GM10266 (cell line): Measurements from ENCODE around the gene KMO.

ENCODE experiments used
- DNase-seq: peaks from one replicate; pipeline ENCODE4 v3.0.0; 2012; ENCODE audit errors: extremely low spot score
- TF ChIP-seq, protein P1 (sequence below): IDR thresholded peaks from 2 replicates; pipeline ENCODE4 v1.5.1; 2012; ENCODE audit warnings: mild to moderate bottlenecking, low read depth; ENCODE audit not compliant: control insufficient read depth, insufficient read depth; ENCODE audit errors: missing control alignments

Gene KMO

DNA sequence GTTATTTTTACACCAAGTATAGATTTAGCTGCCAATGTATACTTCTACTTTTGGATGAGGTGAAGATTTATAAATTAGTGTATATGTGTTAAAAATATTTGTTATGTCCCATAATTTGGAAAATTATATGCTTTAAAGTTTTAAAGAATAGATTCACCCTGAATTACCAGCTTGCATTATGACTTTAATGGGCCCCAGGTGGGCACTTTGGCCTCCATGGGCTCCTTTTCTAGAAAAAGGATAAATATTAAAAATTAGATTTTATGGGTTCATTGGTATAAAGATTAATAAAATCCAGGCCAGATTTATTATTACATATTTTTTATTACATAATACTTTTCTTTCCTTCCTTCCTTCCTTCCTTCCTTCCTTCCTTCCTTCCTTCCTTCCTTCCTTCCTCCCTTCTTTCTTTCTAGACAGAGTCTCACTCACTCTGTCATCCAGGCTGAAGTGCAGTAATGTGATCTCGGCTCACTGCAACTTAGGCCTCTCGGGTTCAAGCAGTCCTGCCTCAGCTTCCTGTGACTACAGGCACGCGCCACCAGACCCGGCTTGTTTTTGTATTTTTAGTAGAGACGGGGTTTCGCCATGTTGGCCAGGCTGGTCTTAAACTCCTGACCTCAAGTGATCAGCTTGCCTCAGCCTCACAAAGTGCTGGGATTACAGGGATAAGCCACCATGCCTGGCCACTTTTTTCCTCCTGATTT lies 21.9 kb downstream of the KMO start:
- no peak for DNase-seq
- TF ChIP-seq, protein P1, sequence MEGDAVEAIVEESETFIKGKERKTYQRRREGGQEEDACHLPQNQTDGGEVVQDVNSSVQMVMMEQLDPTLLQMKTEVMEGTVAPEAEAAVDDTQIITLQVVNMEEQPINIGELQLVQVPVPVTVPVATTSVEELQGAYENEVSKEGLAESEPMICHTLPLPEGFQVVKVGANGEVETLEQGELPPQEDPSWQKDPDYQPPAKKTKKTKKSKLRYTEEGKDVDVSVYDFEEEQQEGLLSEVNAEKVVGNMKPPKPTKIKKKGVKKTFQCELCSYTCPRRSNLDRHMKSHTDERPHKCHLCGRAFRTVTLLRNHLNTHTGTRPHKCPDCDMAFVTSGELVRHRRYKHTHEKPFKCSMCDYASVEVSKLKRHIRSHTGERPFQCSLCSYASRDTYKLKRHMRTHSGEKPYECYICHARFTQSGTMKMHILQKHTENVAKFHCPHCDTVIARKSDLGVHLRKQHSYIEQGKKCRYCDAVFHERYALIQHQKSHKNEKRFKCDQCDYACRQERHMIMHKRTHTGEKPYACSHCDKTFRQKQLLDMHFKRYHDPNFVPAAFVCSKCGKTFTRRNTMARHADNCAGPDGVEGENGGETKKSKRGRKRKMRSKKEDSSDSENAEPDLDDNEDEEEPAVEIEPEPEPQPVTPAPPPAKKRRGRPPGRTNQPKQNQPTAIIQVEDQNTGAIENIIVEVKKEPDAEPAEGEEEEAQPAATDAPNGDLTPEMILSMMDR = no peak

DNA sequence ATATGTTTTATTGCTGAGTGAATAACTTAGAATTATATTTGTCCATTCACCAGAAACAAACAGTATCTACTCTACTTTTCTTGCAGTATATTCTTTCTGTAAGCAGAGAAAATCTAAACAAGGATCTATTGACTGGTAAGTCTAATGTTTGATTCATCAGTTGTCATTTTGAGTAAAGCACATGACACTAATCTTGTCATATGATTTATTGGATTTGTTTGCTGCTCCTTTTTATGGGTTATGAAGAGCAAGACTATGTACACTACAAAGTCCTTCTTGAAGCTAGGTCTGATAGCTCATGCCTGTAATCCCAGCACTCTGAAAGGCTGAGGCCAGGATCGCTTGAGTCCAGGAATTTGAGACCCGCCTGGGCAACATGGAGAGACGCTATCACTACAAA lies 23.3 kb downstream of the KMO start:
- TF ChIP-seq, protein P1 = no peak
- DNase-seq = no peak

DNA sequence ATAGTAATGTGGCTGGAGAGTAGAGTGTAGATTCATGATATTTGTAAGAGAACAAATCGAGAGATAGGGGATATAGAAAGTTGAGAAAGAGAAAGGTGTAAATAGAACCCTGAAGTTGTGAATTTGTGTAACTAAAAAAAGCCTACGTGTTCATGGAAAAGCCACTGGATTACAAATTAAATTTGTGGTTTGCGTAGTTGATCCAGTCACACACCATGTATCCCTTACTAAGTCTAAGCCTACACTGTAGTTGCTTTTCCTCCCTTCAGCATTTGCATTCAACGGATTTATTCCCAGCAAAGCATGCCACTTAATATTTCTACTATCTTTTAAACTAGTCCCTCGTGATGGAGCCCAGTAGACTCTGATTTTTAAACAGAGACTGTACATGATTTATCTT lies 24.9 kb downstream of the KMO start:
- no peak for DNase-seq
- TF ChIP-seq, protein P1 = no peak

DNA sequence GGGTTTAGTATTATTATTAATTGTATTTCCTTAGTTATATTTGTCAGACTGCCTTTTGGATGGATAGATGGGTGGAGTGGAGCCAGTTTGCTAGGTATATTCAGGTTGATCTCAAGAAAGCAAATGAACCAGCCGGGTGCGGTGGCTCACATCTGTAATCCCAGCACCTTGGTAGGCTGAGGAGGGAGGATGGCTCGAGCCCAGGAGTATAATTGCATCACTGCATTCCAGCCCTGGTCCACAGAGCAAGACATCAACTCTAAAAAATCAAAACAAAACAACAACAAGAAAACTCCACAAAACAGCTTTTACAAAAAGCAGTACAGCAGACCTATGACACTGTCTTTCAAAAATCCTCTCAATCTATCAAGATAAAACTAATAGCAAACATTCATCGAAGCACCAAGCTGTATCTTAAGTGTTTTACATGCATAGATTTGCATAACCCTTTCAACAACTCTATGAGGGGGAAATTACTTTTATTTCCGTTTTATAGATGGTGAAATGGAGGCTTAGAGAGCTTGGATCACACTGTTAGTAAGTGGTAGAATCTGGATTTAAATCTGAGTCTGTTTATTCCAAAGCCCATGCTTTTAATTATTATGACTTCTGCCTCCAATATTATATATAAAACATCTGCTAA lies 25.5 kb downstream of the KMO start:
- TF ChIP-seq, protein P1 = no peak
- DNase-seq = no peak

DNA sequence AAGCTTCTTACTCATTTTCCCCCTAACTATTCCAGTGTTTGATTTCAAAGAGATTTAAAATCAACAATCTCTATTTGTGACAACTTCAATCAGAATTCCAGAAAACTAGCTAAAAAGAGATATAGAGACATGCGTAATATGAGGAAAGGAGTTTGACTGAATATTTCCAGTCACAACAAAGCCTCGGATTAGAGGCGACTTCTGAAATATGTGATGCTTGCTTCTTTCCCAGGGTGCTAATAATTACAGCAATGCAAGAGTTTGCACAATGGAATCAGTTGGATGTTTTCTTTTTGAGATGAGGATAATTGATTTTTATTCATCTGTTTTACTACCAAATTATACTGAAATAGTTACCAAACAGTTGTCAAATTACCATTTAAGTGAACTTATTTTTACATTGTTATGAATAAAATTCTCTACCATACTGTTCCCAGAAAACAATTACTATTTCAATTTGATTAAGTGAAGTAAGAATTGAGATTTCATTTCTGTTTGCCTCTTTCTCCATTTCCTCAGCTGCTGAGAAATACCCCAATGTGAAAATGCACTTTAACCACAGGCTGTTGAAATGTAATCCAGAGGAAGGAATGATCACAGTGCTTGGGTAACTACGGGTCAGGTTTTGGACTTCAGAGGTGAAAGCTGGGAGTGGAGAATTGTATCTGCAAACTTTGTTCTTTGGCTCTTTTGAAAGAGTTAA lies 28.1 kb downstream of the KMO start:
- no peak for DNase-seq
- TF ChIP-seq, protein P1 = no peak

DNA sequence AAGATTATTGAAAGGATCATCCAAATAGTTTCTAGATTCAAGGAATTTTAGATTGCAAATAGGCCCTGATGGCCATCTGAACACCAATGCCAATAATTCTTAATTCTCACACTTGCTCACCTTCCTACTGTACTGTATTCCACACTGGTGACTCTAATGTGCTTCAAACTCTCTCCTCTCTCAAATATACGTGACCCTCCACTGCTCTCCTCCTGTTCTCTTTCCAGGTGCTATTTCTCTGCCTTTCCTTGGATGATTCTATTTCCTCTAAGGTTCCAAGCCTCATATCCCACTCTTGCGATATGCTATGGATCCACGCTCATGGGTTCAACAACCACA lies 28.6 kb downstream of the KMO start:
- no peak for DNase-seq
- TF ChIP-seq, protein P1 = no peak

DNA sequence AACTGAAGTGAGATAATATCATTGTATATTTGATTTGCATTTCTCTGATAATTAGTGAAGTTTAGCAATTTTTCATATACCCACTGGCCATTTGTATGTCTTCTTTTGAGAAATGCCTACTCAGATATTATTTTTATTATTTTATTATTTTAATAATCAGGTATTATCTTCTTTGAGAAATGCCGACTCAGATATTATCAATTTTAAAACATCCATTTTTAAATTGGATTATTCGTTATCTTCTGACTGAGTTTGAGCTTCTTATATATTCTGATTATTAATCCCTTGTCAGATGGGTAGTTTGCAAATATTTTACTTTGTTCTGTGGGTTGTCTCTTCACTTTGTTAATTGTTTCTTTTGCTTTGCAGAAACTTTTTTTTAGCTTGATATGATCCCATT lies 37.7 kb downstream of the KMO start:
- TF ChIP-seq, protein P1 = no peak

More for the DNA sequence above, 37.7 kb downstream of the KMO start:
- no peak for DNase-seq
